CD8-positive, alpha-beta memory T cell (primary cell): ENCODE data around the gene SPATC1L. TPM values are rescaled to one million over a fixed set of nuclear protein-coding genes. Genes with fewer than 3 reads are reported as not detected.
A peak's percentile ranks its signal among the peaks of the same experiment; 100 is the strongest.
"Not testable (repeated sequence)": the region's sequence is repeated elsewhere in the genome, so short reads cannot be mapped to it uniquely, and the experiment has no call there.

Experiments used
- CTCF ChIA-PET: fragments of 350-600 bp; sonication (Branson Sonifier 250); formaldehyde crosslinking; loops from one replicate; lab custom pipeline; 2021; ENCODE audit warnings: antibody characterized with exemption; lab: Charles Lee
- POLR2A ChIA-PET: fragments of 350-600 bp; sonication (Branson Sonifier 250); formaldehyde crosslinking; loops from one replicate; lab custom pipeline; 2021; ENCODE audit warnings: antibody characterized with exemption; lab: Charles Lee
- DNase-seq, 5 donors: peaks; one replicate each; pipeline versions ENCODE4 v3.0.0 to v3.0.0-alpha.2; 2020 to 2022; ENCODE audit warnings: mixed read lengths in 1 of 5
- H3K27ac ChIP-seq: one replicate; pipeline ENCODE4 v1.7.0; 2013; ENCODE audit warnings: low read depth, mild to moderate bottlenecking, low read length, moderate library complexity
- H3K27me3 ChIP-seq: 2 replicates; pipeline ENCODE4 v1.7.0; 2013; ENCODE audit warnings: low read length, mild to moderate bottlenecking; ENCODE audit not compliant: insufficient read depth, poor library complexity, severe bottlenecking
- H3K36me3 ChIP-seq: 2 replicates; pipeline ENCODE4 v1.7.0; 2013; ENCODE audit warnings: mild to moderate bottlenecking, low read length, moderate library complexity; ENCODE audit not compliant: insufficient read depth
- H3K4me1 ChIP-seq: 2 replicates; pipeline ENCODE4 v1.7.0; 2013; ENCODE audit warnings: mild to moderate bottlenecking, low read length, moderate library complexity; ENCODE audit not compliant: insufficient read depth
- H3K4me3 ChIP-seq: 2 replicates; pipeline ENCODE4 v1.7.0; 2013; ENCODE audit warnings: mild to moderate bottlenecking, low read length
- H3K9me3 ChIP-seq: 2 replicates; pipeline ENCODE4 v1.7.0; 2013; ENCODE audit warnings: mild to moderate bottlenecking, low read length
- H3K27ac Mint-ChIP-seq, 8 donors: one replicate each; pipeline ENCODE4 v1.8.0; 2020 to 2021; ENCODE audit warnings: mixed read lengths in 8 of 8, mild to moderate bottlenecking in 6 of 8, inconsistent platforms in 3 of 8, moderate library complexity in 3 of 8
- H3K27me3 Mint-ChIP-seq, 2 donors: one replicate each; pipeline ENCODE4 v1.8.0; 2020 to 2021; ENCODE audit warnings: mixed read lengths in 2 of 2, mild to moderate bottlenecking in 1 of 2, moderate library complexity in 1 of 2
- H3K36me3 Mint-ChIP-seq, 3 donors: one replicate each; pipeline ENCODE4 v1.8.0; 2020 to 2021; ENCODE audit warnings: mixed read lengths in 3 of 3, inconsistent platforms in 1 of 3, mild to moderate bottlenecking in 1 of 3
- H3K4me1 Mint-ChIP-seq, 3 donors: one replicate each; pipeline ENCODE4 v1.8.0; 2020 to 2021; ENCODE audit warnings: mixed read lengths in 3 of 3, inconsistent platforms in 1 of 3, mild to moderate bottlenecking in 1 of 3
- H3K4me3 Mint-ChIP-seq, 7 donors: one replicate each; pipeline ENCODE4 v1.8.0; 2020 to 2021; ENCODE audit warnings: mixed read lengths in 7 of 7, mild to moderate bottlenecking in 6 of 7, moderate library complexity in 4 of 7, inconsistent platforms in 2 of 7
- H3K9me3 Mint-ChIP-seq, 5 donors: one replicate each; pipeline ENCODE4 v1.8.0; 2020 to 2022; ENCODE audit warnings: mixed read lengths in 5 of 5, mild to moderate bottlenecking in 3 of 5, moderate library complexity in 2 of 5, inconsistent platforms in 1 of 5
- polyA plus RNA-seq: library from polyadenylated mRNA; unstranded; fragments of 300-500 nt; fragmentation: Illumina TruSeq; gene quantifications from one replicate; pipeline ENCODE4 v1.2.3, GENCODE V29; 2021
- total RNA-seq, 2 experiments: library from RNA; stranded (reverse); gene quantifications; one replicate each; pipeline ENCODE4 v1.2.3, GENCODE V29; 2021

SPATC1L gene
- total and polyA plus RNA-seq, 3 experiments from 2014 or later: 5.0 to 10.7 (median 5.0) TPM

DNA sequence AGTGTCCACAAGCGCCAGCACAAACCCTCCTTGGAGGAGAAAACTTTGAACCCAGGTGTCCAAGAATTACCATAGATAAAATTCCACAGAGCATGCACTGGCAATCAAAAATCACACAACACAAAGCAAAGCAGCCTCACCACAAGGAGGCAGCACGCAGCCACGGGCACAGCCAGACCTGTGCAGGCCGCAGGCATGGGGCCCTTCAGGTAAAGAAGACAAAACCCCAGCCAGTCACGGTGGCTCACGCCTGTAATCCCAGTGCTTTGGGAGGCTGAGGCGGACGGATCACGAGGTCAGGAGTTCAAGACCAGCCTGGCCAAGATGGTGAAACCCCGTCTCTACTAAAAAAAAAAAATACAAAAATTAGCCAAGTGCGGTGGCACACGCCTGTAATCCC lies 36.8 kb downstream of the SPATC1L start:
- H3K4me3 Mint-ChIP-seq, H3K4me3 ChIP-seq, H3K9me3 Mint-ChIP-seq, POLR2A ChIA-PET, H3K36me3 ChIP-seq, CTCF ChIA-PET, H3K4me1 Mint-ChIP-seq, H3K9me3 ChIP-seq, H3K4me1 ChIP-seq, H3K27ac ChIP-seq, H3K27ac Mint-ChIP-seq, H3K36me3 Mint-ChIP-seq, H3K27me3 Mint-ChIP-seq, H3K27me3 ChIP-seq: not testable (repeated sequence)
- peak in 2 of 5 donors; percentile 25 to 67 for DNase-seq

DNA sequence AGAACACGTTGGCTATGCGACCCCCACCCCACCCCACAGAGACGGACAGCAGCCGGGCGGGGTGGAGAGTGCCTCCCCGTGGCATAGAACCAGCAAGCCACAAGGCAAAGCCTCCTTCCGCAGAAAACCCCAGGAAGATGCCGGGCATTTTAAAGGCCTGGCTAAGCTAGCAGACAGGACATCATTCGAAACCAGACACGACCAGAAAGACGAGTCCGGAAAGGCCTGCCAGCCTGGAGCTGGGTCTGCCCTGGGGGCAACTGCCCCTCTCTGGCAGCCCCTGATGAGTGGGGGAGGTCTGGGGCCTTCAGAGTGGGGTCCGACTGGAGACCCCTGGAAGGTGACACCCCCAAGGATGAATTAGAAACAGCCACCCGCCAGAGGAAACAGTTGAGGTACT lies 37.4 kb downstream of the SPATC1L start:
- peaks cover 0 to 1% (median 0%) of the 10 kb centered on the region in 3 donors for H3K36me3 Mint-ChIP-seq
- Histone ChIP-seq H3K36me3 (no peaks in the 10 kb centered on the region), H3K9me3 (no peaks in the 10 kb centered on the region), H3K4me3 (no peak overlapping the region), H3K4me1 (no peaks in the 10 kb centered on the region), H3K27ac (no peak overlapping the region), H3K27me3 (no peaks in the 10 kb centered on the region)
- no peak overlapping the region for H3K4me3 Mint-ChIP-seq
- peak in 1 of 5 donors; percentile 24 for DNase-seq
- no peak overlapping the region for H3K27ac Mint-ChIP-seq
- no peaks in the 10 kb centered on the region for H3K9me3 Mint-ChIP-seq
- peaks cover 8 to 9% (median 9%) of the 10 kb centered on the region in 3 donors for H3K4me1 Mint-ChIP-seq
- ChIA-PET CTCF (no interaction called here), POLR2A (no interaction called here)
- H3K27me3 Mint-ChIP-seq: peaks cover 0 to 2% of the 10 kb centered on the region in 2 donors

DNA sequence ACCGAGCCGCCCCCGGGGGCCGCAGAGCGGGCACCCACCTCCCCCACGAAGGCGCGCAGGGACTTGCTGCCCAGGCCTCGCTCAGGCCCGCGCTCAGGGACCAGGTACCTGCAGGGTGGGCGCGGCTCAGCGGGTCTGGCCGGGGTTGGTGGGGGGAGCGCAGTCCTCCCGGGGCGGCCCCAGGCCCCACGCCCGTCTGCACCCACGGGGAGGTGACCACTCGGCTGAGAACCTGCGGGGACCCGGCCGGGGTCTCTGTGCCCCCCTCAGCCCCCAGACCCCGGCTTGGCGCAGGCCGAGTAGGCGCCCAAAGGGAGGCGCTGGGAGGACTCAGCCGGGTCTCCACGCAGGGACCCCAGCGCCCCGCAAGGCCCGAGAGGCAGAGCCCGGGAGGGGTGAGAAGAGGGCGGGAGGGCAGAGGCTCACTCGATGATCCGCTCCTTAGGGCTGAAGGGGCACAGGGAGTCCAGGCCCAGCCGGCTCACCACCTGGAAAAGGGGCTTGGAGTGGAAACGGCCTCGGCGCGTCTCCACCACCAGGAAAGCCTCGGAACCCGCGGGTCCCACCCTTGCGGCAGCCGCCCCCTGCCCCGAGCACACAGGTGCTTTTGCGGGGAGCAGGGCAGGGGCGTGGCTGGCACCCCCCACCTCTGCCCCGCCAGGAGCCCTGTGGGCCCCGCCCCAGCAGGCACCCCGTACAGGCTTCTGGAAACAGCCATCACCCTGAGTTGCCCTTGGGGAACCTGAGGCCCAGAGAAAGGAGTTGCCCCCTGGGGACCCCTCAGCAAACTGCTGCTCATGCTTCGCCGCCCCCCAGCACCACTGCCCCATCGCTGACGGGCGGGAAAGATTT lies 38.2 kb downstream of the SPATC1L start:
- no peak overlapping the region for H3K4me3 Mint-ChIP-seq
- peaks cover 8 to 9% (median 9%) of the 10 kb centered on the region in 3 donors for H3K4me1 Mint-ChIP-seq
- H3K9me3 Mint-ChIP-seq: no peaks in the 10 kb centered on the region
- H3K4me3 ChIP-seq: no peak overlapping the region
- ChIA-PET CTCF (no interaction called here), POLR2A (no interaction called here)
- DNase-seq: peak in 1 of 5 donors; percentile 45
- no peaks in the 10 kb centered on the region for H3K27me3 ChIP-seq
- no peaks in the 10 kb centered on the region for H3K4me1 ChIP-seq
- no peak overlapping the region for H3K27ac ChIP-seq
- peaks cover 0 to 2% of the 10 kb centered on the region in 2 donors for H3K27me3 Mint-ChIP-seq
- peaks cover 0 to 1% (median 0%) of the 10 kb centered on the region in 3 donors for H3K36me3 Mint-ChIP-seq
- no peaks in the 10 kb centered on the region for H3K36me3 ChIP-seq
- no peaks in the 10 kb centered on the region for H3K9me3 ChIP-seq
- H3K27ac Mint-ChIP-seq: no peak overlapping the region

- Histone ChIP-seq H3K9me3 (no peaks in the 10 kb centered on the region), H3K36me3 (no peaks in the 10 kb centered on the region), H3K4me1 (no peaks in the 10 kb centered on the region), H3K4me3 (no peak overlapping the region), H3K27ac (no peak overlapping the region), H3K27me3 (no peaks in the 10 kb centered on the region)
- Mint-ChIP-seq H3K4me3 (no peak overlapping the region), H3K27ac (no peak overlapping the region), H3K9me3 (no peaks in the 10 kb centered on the region), H3K27me3 (peaks cover 0 to 4% of the 10 kb centered on the region in 2 donors), H3K4me1 (peaks cover 8 to 9% (median 9%) of the 10 kb centered on the region in 3 donors), H3K36me3 (peaks cover 0 to 1% (median 0%) of the 10 kb centered on the region in 3 donors)
- CTCF ChIA-PET: no interaction called here
- POLR2A ChIA-PET: no interaction called here
- DNase-seq: peak in 1 of 5 donors; percentile 45
Measured at GRCh38 chr21:46145159-46145839, 39.0 kb downstream of the SPATC1L start.

DNA sequence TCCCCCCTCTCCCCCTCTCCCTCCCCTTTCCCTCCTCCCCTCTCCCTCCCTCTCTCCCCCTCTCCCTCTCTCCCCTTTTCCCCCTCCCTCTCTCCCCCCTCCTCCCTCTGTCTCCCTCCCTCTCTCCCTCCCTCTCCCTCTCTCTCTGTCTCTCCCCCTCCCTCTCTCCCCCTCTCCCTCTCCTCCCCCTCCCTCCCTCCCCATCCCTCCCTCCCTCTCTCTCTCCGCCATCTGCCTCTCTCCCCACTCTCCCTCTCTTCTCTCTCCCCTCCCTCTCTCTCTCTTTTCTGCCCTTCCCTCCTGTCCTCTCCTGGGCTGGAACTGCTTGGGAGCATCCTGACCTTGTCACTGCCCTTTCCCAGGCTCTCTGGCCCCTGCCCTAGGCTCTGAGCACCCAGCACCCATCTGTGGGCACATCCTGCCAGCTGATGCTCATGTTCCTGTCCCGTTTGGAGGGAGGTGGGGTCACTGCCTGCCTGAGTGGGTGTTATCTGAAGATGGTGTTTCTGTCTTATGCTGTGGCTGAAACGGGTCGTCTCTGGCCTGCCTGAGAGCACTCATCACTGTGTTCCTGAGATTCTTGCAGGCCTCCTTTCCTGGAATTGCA lies 39.7 kb downstream of the SPATC1L start:
- Mint-ChIP-seq H3K4me3 (peak overlapping the region in 3 of 7 donors; percentile 26 to 44 (median 38)), H3K9me3 (no peaks in the 10 kb centered on the region), H3K27ac (peak overlapping the region in 4 of 8 donors; percentile 19 to 80 (median 39)), H3K4me1 (peaks cover 8 to 9% (median 9%) of the 10 kb centered on the region in 3 donors), H3K27me3 (peaks cover 0 to 6% of the 10 kb centered on the region in 2 donors), H3K36me3 (peaks cover 0 to 1% (median 0%) of the 10 kb centered on the region in 3 donors)
- ChIA-PET POLR2A (no interaction called here), CTCF (interaction anchor here (0.6 to 2.6 kb wide), 7 partner anchors 9 to 203 kb away, joined by 3 to 14 read pairs (median 7); partner anchors contain the start of genes LSS, MCM3AP and YBEY)
- no peaks in the 10 kb centered on the region for H3K27me3 ChIP-seq
- DNase-seq: no peak
- no peaks in the 10 kb centered on the region for H3K4me1 ChIP-seq
- H3K4me3 ChIP-seq: no peak overlapping the region
- H3K27ac ChIP-seq: no peak overlapping the region
- H3K36me3 ChIP-seq: no peaks in the 10 kb centered on the region
- no peaks in the 10 kb centered on the region for H3K9me3 ChIP-seq

DNA sequence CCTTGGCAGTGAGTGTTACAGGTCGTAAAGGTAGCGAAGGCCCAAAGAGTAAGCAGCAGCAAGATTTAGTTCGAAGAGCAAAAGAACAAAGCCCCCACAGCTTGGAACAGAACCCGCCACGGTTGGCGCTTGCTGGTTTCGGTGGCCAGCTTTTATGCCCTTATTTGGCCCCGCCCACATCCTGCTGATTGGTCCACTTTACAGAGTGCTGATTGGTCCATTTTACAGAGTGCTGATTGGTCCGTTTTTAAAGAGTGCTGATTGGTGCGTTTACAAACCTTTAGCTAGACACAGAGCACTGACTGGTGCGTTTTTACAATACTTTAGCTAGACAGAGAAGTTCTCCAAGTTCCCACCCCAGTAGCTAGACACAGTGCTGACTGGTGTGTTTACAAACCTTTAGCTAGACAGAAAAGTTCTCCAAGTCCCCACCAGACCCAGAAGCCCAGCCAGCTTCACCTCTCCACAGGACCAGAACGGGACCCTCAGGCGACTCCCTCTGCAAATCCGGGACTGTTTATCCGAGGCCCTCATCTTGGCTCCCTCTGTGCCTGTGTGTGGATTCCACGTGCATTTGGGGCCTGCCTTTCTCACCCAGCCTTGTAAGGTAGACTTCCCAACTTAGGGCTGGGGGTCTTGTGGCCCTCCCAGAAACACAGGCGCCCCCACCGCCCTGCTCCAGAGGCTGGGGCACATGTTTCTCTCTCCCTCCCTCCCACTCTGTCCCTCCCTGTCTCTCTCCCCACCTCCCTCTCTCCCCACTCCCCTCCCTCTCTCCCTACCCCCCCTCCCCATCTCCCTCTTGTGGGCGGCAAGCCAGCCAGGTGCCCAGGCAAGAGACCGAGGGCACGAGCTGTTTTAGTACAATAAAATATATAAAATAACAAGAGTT lies 41.4 kb downstream of the SPATC1L start:
- peaks cover 0 to 1% (median 0%) of the 10 kb centered on the region in 3 donors for H3K36me3 Mint-ChIP-seq
- H3K27ac Mint-ChIP-seq: peak overlapping the region in 2 of 8 donors; percentile 74 to 77
- CTCF ChIA-PET: interaction anchor here (0.8 to 2.8 kb wide), 12 partner anchors 11 to 409 kb away, joined by 3 to 16 read pairs (median 5); partner anchors contain the start of genes LSS, MCM3AP and YBEY

More for the DNA sequence above, 41.4 kb downstream of the SPATC1L start:
- Histone ChIP-seq H3K4me1 (no peaks in the 10 kb centered on the region), H3K27ac (no peak overlapping the region), H3K4me3 (no peak overlapping the region), H3K36me3 (no peaks in the 10 kb centered on the region), H3K27me3 (no peaks in the 10 kb centered on the region), H3K9me3 (no peaks in the 10 kb centered on the region)
- DNase-seq: peak in 3 of 5 donors; percentile 11 to 48 (median 31)
- no peak overlapping the region for H3K4me3 Mint-ChIP-seq
- POLR2A ChIA-PET: no interaction called here
- H3K9me3 Mint-ChIP-seq: no peaks in the 10 kb centered on the region
- H3K27me3 Mint-ChIP-seq: peaks cover 3 to 10% of the 10 kb centered on the region in 2 donors
- H3K4me1 Mint-ChIP-seq: peaks cover 8 to 9% (median 9%) of the 10 kb centered on the region in 3 donors
